Neural progenitor cell (in vitro differentiated cells): Measurements from ENCODE around the gene CDCA4.

Experiments used
- CTCF ChIP-seq: fragments of 200-600 bp; sonication (generic); IDR thresholded peaks from 2 replicates; pipeline ENCODE4 v1.5.1; 2017; ENCODE audit warnings: antibody characterized with exemption, mild to moderate bottlenecking
- EZH2 ChIP-seq: fragments of 200-600 bp; sonication (generic); IDR thresholded peaks from 2 replicates; pipeline ENCODE4 v1.6.1; 2017; ENCODE audit warnings: antibody characterized with exemption, mild to moderate bottlenecking, moderate library complexity

GRCh38 chr14:105069522-105069870 lies 48.6 kb upstream of the CDCA4 start:
- TF ChIP-seq CTCF (no peak), EZH2 (no peak)
